SK-N-SH treated with all-trans-retinoic acid at 6 μM for 48 hours (cell line): ENCODE measurements around the gene CDH22.

Experiments
- ATAC-seq: fragments of 200-7000 bp; cut with Tn5 transposase; 3 replicates; pipeline ENCODE4 v1.9.1; 2020; ENCODE audit warnings: mild to moderate bottlenecking, moderate library complexity
- ARNTL ChIP-seq: fragments of 450-650 bp; formaldehyde crosslinking; IDR thresholded peaks from 2 replicates; pipeline ENCODE4 v1.5.0; 2020; ENCODE audit warnings: low read depth, mild to moderate bottlenecking, moderate library complexity, borderline replicate concordance
- BACH2 ChIP-seq: fragments of 250-450 bp; sonication (Bioruptor Pico); IDR thresholded peaks from 2 replicates; pipeline ENCODE4 v1.9.0; 2021; ENCODE audit warnings: mild to moderate bottlenecking, borderline replicate concordance
- CREB5 ChIP-seq: fragments of 250-450 bp; sonication (Bioruptor Pico); IDR thresholded peaks from 2 replicates; pipeline ENCODE4 v1.5.1; 2020; ENCODE audit warnings: low read depth, mild to moderate bottlenecking, moderate library complexity
- CSDC2 ChIP-seq: fragments of 250-450 bp; sonication (Bioruptor Pico); IDR thresholded peaks from 2 replicates; pipeline ENCODE4 v1.5.0; 2020; ENCODE audit warnings: mild to moderate bottlenecking, moderate library complexity
- CSRNP3 ChIP-seq: fragments of 250-450 bp; sonication (Bioruptor Pico); IDR thresholded peaks from 2 replicates; pipeline ENCODE4 v1.5.1; 2021; ENCODE audit warnings: mild to moderate bottlenecking, moderate library complexity
- ESRRG ChIP-seq: fragments of 250-450 bp; sonication (Bioruptor Pico); IDR thresholded peaks from 2 replicates; pipeline ENCODE4 v1.6.1; 2021; ENCODE audit warnings: mild to moderate bottlenecking
- GLIS3 ChIP-seq: fragments of 250-450 bp; sonication (Bioruptor Pico); IDR thresholded peaks from 2 replicates; pipeline ENCODE4 v1.5.0; 2020; ENCODE audit warnings: mild to moderate bottlenecking, moderate library complexity
- OSR1 ChIP-seq: fragments of 250-450 bp; sonication (Bioruptor Pico); IDR thresholded peaks from 2 replicates; pipeline ENCODE4 v1.8.0; 2022; ENCODE audit warnings: moderate library complexity, mild to moderate bottlenecking, inconsistent platforms
- PPARA ChIP-seq: fragments of 250-450 bp; sonication (Bioruptor Pico); IDR thresholded peaks from 2 replicates; pipeline ENCODE4 v1.5.0; 2020; ENCODE audit warnings: mild to moderate bottlenecking, borderline replicate concordance
- RARB ChIP-seq: fragments of 250-450 bp; sonication (Bioruptor Pico); IDR thresholded peaks from 2 replicates; pipeline ENCODE4 v1.8.0; 2021; ENCODE audit warnings: mild to moderate bottlenecking, moderate library complexity
- SNAI2 ChIP-seq: fragments of 250-450 bp; sonication (Bioruptor Pico); IDR thresholded peaks from 2 replicates; pipeline ENCODE4 v1.5.0; 2020; ENCODE audit warnings: mild to moderate bottlenecking, moderate library complexity
- TOX ChIP-seq: fragments of 250-450 bp; sonication (Bioruptor Pico); IDR thresholded peaks from 2 replicates; pipeline ENCODE4 v1.8.0; 2021; ENCODE audit warnings: mild to moderate bottlenecking, moderate library complexity, borderline replicate concordance
- TSHZ2 ChIP-seq: fragments of 250-450 bp; sonication (Bioruptor Pico); IDR thresholded peaks from 2 replicates; pipeline ENCODE4 v1.5.0; 2020; ENCODE audit warnings: mild to moderate bottlenecking, moderate library complexity
- ZC3H10 ChIP-seq: fragments of 250-450 bp; sonication (Bioruptor Pico); IDR thresholded peaks from 2 replicates; pipeline ENCODE4 v1.5.1; 2021; ENCODE audit warnings: mild to moderate bottlenecking, moderate library complexity
- ZFP3 ChIP-seq: fragments of 250-450 bp; sonication (Bioruptor Pico); IDR thresholded peaks from 2 replicates; pipeline ENCODE4 v1.5.0; 2020; ENCODE audit warnings: mild to moderate bottlenecking, moderate library complexity
- ZFP30 ChIP-seq: fragments of 450-650 bp; formaldehyde crosslinking; IDR thresholded peaks from 2 replicates; pipeline ENCODE4 v1.5.0; 2022; ENCODE audit warnings: mild to moderate bottlenecking, moderate library complexity
- ZNF565 ChIP-seq: fragments of 450-650 bp; formaldehyde crosslinking; conservative IDR thresholded peaks from 2 replicates; pipeline ENCODE4 v1.5.0; 2020; ENCODE audit warnings: low read depth, mild to moderate bottlenecking, moderate library complexity
- ZNF70 ChIP-seq: fragments of 450-650 bp; formaldehyde crosslinking; IDR thresholded peaks from 2 replicates; pipeline ENCODE4 v1.5.0; 2020; ENCODE audit warnings: mild to moderate bottlenecking, moderate library complexity
- ZNF8 ChIP-seq: fragments of 450-650 bp; formaldehyde crosslinking; IDR thresholded peaks from 2 replicates; pipeline ENCODE4 v1.5.0; 2020; ENCODE audit warnings: mild to moderate bottlenecking, moderate library complexity
- TF ChIP-seq, protein P1 (sequence below): fragments of 250-450 bp; sonication (Bioruptor Pico); IDR thresholded peaks from 2 replicates; pipeline ENCODE4 v1.8.0; 2021; ENCODE audit warnings: low read depth, mild to moderate bottlenecking, moderate library complexity, borderline replicate concordance
- TF ChIP-seq, protein P2 (sequence below): fragments of 250-450 bp; sonication (Bioruptor Pico); IDR thresholded peaks from 2 replicates; pipeline ENCODE4 v1.8.0; 2020; ENCODE audit warnings: mild to moderate bottlenecking, moderate library complexity, borderline replicate concordance

Gene CDH22

DNA sequence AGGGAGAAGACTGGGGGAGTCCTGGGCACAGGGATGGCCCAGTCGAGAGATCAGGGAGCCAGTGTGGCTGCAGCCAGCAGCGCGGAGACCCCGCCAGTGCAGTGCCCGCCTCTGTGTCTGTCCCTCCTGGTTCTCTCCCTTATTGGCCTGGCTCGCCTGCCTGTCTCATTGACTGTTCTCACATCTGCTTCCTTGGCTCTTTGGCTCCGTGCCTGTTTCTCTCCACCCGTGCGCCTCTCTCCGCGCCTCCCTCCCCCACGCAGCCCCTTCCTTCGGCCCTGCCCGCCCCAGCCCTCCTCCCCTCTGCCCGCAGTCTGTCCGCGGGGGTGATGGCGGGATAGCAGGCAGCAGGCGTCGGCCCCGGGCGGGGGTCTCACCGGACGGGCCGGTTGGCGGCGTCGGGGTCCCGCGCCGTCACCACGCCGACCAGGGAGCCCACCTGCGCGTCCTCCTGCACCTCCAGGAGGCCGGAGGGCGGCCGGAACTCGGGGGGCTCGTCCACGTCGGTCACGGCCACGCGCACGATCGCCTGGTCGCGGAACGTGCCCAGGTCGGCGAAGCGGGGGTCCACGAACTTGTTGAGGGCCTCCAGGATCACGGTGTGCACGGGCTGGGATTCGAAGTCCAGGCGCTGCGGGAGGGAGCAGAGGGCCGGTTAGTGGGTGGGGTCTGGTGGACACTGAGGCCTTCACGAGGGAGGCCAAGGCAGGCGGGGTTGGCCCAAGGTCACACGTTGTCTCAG lies 98.2 kb downstream of the CDH22 start (continued):
- TF ChIP-seq, protein P1, sequence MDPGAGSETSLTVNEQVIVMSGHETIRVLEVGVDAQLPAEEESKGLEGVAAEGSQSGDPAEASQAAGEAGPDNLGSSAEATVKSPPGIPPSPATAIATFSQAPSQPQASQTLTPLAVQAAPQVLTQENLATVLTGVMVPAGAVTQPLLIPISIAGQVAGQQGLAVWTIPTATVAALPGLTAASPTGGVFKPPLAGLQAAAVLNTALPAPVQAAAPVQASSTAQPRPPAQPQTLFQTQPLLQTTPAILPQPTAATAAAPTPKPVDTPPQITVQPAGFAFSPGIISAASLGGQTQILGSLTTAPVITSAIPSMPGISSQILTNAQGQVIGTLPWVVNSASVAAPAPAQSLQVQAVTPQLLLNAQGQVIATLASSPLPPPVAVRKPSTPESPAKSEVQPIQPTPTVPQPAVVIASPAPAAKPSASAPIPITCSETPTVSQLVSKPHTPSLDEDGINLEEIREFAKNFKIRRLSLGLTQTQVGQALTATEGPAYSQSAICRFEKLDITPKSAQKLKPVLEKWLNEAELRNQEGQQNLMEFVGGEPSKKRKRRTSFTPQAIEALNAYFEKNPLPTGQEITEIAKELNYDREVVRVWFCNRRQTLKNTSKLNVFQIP (CRISPR knock-in tag), result no peak
- TF ChIP-seq, all 23 proteins: peak for 0

- TF ChIP-seq CSDC2 (CRISPR knock-in tag) (no peak), GLIS3 (CRISPR knock-in tag) (no peak), ZFP30 (CRISPR knock-in tag) (no peak), ZC3H10 (CRISPR knock-in tag) (no peak), RARB (CRISPR knock-in tag) (no peak), TSHZ2 (CRISPR knock-in tag) (no peak), ZNF70 (CRISPR knock-in tag) (no peak), ESRRG (no peak), CREB5 (no peak), PPARA (CRISPR knock-in tag) (no peak), ARNTL (no peak), ZNF8 (no peak), ZNF565 (no peak)
- TF ChIP-seq, protein P1 (CRISPR knock-in tag), result no peak
- TF ChIP-seq, protein P2, sequence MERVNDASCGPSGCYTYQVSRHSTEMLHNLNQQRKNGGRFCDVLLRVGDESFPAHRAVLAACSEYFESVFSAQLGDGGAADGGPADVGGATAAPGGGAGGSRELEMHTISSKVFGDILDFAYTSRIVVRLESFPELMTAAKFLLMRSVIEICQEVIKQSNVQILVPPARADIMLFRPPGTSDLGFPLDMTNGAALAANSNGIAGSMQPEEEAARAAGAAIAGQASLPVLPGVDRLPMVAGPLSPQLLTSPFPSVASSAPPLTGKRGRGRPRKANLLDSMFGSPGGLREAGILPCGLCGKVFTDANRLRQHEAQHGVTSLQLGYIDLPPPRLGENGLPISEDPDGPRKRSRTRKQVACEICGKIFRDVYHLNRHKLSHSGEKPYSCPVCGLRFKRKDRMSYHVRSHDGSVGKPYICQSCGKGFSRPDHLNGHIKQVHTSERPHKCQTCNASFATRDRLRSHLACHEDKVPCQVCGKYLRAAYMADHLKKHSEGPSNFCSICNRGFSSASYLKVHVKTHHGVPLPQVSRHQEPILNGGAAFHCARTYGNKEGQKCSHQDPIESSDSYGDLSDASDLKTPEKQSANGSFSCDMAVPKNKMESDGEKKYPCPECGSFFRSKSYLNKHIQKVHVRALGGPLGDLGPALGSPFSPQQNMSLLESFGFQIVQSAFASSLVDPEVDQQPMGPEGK (CRISPR knock-in tag), result no peak
- TF ChIP-seq, all 23 proteins: peak for 0
- ATAC-seq, result no peak
Measured at GRCh38 chr20:46207793-46208192, 100.5 kb downstream of the CDH22 start.

DNA sequence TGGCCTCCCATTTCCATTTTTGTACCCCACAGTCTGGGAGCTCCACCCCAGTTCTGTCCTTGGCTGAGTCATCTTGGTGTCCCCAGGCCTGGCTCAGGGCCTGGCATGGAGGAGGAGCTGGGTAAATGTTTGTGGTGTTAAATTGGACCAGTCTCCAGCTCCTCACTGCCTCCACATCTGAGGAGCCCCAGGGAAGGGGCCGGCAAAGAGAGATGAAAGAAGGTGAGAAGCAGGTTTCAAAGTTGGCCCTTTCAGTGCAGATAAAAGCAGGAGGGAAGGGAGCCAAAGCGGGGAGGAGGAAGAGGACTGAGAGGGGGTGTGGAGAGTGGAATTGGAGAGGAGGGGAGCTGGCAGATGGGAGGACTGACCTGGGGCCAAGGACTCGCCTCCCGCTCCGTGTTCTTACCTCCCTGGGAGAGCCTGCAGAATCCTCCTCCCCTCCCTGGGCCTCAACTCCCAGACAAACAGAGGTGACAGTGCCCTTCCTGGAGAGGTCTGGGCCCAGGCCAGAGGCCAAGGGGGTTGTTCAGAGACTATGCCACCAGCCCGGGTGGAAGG lies 101.2 kb downstream of the CDH22 start:
- ATAC-seq, result peak; percentile 41
- TF ChIP-seq ZNF70 (CRISPR knock-in tag) (no peak), RARB (CRISPR knock-in tag) (no peak), OSR1 (CRISPR knock-in tag) (no peak)

DNA sequence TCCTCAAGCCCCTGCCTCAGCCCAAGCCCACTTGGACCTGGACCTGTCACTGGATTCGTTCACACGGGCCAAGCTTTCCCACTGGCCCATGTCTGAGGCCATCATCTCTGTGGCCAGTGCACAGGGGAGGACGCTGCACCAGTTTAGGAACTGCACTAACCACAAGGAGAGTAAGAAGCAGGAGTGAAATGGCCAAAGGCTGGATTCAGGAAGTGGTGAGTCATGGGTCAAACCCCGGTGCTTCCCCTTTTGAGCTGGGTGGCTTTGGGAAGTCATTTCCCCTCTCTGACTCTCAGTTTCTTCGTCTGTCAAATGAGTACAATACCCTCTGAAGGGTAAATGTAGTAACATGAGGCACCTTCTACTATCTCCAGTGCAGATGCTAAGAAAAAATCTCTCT lies 102.3 kb downstream of the CDH22 start:
- TF ChIP-seq ZNF8, result no peak
- no peak for TF ChIP-seq TOX (CRISPR knock-in tag)
- TF ChIP-seq RARB (CRISPR knock-in tag), result no peak
- no peak for TF ChIP-seq SNAI2 (CRISPR knock-in tag)
- no peak for TF ChIP-seq ZFP3 (CRISPR knock-in tag)
- no peak for TF ChIP-seq CSRNP3 (CRISPR knock-in tag)
- no peak for TF ChIP-seq ESRRG
- TF ChIP-seq ARNTL, result no peak
- TF ChIP-seq TSHZ2 (CRISPR knock-in tag), result no peak
- no peak for TF ChIP-seq PPARA (CRISPR knock-in tag)
- no peak for TF ChIP-seq GLIS3 (CRISPR knock-in tag)
- no peak for TF ChIP-seq BACH2
- peak; percentile 78 for ATAC-seq
